MM.1S (cell line): ENCODE measurements around the gene MFSD2A.

Experiments
- CTCF ChIP-seq: fragments of 300-600 bp; sonication (generic); IDR thresholded peaks from 2 replicates; pipeline ENCODE4 v1.5.1; 2016; ENCODE audit warnings: antibody characterized with exemption, low read length, mixed read lengths
- EZH2 ChIP-seq: fragments of 300-600 bp; sonication (generic); optimal IDR thresholded peaks from 2 replicates; pipeline ENCODE3; 2017; ENCODE audit warnings: low read depth, mild to moderate bottlenecking, antibody characterized with exemption, low read length, mixed read lengths
- EZH2phosphoT487 ChIP-seq: fragments of 300-600 bp; sonication (generic); IDR thresholded peaks from 2 replicates; pipeline ENCODE4 v1.6.1; 2018; ENCODE audit warnings: antibody characterized with exemption, low read length

- TF ChIP-seq EZH2phosphoT487 (no peak), CTCF (no peak), EZH2 (no peak)
Measured at GRCh38 chr1:40001456-40001855, 46.5 kb downstream of the MFSD2A start.
